HG02642 (cell line): Measurements from ENCODE around the gene MET.
"Not testable (repeated sequence)": the region's sequence is repeated elsewhere in the genome, so short reads cannot be mapped to it uniquely, and the experiment has no call there.

Experiments
- ATAC-seq: cut with Tn5 transposase; IDR thresholded peaks from one replicate; pipeline ENCODE4 v1.9.1; 2021; ENCODE audit warnings: mild to moderate bottlenecking; ENCODE audit not compliant: unreplicated experiment, poor library complexity

The MET gene

DNA sequence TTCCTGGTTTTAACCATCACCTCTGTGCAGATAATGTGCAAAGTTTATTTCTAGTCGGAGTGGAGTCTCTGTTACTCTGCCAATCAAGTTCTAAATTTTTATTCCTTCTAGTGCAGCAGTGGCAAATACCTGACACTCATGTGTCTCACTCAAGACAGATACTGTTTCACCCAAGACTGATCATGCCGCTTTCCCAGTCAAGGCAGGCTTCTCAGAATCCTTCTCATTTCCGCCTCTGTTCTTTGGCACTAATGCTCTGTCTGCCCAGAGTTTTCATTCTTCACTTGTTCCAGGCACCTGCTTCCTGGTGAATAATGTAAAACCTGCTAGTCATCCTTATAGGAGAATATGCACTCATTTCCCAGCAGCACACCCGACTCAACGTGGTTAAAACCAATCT is 24.7 kb downstream of the MET start:
- no peak for ATAC-seq

DNA sequence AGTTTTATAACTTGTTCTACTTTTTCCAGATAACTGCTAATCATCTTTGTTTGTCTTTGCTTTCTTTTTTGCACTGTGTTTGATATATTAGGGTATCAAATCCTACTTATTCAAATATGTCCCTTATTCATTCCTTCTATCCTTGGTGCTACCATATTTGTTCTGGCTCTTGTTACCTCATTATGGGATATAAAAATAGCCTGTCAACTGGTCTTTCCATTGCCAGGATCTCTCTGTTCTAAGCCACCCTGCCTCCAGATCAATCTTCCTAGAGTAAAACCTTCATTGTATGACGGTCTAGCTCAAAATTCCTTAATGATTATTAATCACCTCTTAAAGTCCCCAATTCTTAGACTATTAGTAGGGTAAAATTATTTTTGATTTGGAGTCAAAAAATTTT is 25.2 kb downstream of the MET start:
- ATAC-seq, result no peak

DNA sequence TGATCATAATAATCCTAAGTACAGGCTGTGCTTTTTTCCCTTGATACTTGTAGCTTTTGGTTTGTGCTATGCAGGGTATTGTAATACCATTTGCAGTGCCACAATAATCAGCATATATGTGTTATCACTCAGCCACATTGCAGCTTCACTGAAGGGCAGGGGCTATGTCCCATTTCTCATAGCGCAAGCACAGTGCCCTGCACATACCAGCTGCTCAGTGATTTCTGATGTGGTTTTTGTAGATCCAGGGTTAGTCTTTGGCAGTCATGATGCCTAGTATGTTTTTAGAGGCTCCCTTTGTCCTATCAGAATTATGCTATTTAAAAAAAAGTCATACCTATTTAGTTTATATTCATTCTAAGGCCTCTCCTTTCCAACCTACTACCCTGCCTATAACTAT is 25.8 kb downstream of the MET start:
- ATAC-seq, result no peak

DNA sequence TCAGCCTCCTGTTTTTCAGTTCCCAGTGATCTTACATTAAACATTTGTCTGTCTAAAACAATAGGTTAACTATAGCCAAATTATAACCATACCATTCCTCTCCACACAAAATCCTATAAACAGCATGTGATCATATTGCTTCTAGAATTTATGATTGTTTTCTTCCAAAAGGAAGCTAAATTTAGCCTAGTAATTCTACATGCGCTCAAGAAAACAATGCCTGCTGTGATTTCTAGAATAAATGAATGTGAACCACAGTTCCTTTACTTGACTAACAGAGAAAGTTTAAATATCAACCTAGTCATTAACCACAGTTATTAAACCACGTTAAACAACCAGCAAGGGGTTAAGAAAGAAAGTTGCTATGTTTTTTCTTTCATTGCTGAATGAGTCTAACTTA is 26.4 kb downstream of the MET start:
- no peak for ATAC-seq

DNA sequence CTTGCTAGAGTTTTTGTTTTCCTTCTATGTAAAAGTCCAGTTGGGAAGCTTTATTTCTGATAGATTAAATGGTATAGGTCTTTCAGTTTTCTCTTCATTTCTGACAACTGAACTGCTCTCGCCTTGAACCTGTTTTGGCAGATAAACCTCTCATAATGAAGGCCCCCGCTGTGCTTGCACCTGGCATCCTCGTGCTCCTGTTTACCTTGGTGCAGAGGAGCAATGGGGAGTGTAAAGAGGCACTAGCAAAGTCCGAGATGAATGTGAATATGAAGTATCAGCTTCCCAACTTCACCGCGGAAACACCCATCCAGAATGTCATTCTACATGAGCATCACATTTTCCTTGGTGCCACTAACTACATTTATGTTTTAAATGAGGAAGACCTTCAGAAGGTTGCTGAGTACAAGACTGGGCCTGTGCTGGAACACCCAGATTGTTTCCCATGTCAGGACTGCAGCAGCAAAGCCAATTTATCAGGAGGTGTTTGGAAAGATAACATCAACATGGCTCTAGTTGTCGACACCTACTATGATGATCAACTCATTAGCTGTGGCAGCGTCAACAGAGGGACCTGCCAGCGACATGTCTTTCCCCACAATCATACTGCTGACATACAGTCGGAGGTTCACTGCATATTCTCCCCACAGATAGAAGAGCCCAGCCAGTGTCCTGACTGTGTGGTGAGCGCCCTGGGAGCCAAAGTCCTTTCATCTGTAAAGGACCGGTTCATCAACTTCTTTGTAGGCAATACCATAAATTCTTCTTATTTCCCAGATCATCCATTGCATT is 27.1 kb downstream of the MET start:
- ATAC-seq, result no peak

DNA sequence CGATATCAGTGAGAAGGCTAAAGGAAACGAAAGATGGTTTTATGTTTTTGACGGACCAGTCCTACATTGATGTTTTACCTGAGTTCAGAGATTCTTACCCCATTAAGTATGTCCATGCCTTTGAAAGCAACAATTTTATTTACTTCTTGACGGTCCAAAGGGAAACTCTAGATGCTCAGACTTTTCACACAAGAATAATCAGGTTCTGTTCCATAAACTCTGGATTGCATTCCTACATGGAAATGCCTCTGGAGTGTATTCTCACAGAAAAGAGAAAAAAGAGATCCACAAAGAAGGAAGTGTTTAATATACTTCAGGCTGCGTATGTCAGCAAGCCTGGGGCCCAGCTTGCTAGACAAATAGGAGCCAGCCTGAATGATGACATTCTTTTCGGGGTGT is 27.7 kb downstream of the MET start:
- ATAC-seq, result no peak

DNA sequence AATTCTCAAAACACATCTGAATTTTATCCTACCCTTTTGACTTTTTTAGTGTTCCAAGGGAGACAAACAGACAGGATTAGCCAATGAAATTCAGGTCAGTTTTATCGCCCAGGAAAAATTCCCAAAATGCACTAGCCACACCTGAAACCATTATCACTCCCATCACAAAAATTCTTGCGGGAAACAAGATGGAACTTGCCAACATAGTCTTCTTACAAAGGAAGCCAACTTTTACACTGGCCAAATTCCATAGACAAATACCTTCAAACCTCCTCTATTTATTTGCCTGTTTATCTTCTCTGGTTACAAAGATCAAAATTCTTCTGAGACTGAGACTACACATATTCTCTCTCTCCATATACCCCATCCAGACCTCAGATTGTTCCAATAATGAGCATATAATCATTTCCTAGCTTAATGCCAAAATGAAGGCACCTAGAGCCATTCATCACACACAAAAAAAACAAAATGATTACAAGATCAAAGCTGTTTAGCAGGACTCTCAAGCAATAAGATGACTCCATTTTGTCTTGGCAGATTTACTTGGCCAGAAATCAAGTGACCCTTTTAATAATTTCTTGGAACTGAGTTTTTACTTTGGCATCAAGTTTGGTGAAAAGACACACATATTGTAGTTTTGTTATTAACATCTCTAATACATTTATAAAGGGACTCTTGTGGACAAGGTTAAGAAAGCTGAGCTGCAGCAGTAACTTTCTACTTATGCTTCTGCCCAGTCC is 30.2 kb downstream of the MET start:
- no peak for ATAC-seq

DNA sequence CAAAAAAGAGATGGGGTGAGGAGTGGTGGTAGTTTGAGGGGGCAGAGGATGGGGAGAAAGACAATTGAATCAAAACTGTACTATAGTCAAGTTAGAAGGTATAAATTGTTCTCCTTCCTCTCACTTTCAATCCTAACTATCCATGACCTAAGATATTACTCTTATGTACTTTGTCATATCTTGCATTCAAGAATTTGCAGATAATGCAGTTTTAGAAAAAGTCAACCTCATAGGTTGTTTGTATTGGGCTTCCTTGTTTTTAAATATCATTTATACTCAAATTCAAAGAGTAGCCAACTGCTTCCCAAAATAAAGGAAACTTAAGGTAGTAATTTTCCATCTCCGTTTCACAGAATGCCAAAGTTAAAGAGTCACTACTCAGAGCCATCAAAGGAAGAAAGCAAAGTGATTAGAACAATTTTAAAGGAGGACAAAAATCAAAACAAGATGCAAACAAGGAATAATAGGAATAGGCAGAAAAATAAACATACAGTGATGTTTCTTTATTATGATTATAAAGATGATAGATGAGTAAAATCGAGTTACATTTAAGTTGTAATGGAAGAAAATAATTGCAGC is 32.7 kb downstream of the MET start:
- ATAC-seq, result no peak

DNA sequence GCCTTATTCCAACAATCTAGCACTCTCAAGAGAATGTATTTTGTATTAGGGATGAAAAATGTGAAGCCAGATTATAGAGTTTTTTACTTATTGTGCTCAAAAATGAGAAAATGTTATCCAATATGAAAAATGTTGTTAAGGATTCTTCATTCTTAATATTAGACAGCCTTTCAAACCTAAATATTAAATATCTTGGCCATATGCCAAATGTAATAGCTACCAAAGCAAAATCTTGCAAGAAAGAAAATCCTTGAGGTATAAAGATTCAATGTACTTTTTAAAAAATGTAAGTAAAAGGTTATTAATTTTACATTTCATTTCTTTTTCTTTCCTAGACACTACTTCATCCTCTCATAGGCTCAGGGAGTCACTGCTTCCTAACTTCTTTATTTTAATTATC is 33.4 kb downstream of the MET start:
- ATAC-seq, result no peak

DNA sequence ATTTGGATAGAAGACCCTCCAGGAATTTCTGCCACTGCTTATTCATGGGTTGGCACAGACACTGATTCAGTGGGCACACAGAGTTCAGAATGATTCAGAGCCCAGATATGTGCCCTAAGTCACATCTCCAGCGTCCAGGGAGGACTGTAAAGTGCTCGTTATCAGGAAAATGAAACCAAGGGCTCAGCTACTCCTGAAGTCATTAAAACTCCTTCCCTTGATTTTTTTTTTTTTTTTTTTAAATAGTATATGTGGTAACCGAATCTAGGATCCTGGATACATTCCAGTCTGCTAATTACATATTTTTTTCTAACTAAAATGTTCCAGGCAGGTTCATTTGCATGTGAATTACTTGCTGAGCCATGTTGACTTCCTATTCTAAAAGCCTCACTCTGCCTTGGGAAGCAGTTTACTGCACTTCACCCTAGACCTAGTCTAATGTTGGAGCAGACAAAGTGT is 34.7 kb downstream of the MET start:
- ATAC-seq, result no peak

DNA sequence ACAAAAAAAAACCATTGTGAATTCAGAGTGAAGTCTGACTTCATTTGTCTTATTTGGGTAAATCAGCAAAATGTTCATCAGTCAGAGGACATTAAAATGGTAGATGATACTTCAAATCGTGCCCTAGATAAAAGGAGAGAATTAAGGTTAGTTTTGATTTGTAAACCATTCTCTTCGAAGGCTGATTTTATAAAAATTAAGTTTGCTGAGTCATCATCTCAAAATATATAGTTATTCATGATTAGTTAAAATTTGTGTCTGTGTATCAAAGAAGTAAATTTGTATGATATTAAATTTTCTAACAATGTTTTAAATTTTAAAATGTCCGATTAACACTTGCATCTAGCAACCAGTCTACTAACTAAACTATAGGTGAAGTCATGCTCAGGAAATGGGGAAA is 35.3 kb downstream of the MET start:
- no peak for ATAC-seq

DNA sequence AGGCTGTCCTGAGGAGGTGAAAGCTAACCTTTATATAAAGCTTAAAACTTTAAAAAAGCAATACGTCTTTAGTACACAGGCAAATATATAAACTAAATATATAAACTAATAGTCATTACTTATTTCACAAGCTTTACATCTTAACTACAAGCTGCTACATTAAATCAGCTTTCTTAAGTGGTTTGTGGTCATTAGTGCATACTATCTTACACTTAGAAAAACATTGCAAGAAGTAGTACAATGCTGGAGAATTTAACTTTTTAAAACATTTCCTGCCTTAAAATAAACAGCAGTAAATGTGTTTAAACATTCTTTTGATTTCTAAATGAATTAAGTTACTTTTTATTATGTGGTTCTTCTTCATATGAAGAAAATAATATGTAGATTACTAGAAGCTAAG is 36.3 kb downstream of the MET start:
- ATAC-seq, result no peak

DNA sequence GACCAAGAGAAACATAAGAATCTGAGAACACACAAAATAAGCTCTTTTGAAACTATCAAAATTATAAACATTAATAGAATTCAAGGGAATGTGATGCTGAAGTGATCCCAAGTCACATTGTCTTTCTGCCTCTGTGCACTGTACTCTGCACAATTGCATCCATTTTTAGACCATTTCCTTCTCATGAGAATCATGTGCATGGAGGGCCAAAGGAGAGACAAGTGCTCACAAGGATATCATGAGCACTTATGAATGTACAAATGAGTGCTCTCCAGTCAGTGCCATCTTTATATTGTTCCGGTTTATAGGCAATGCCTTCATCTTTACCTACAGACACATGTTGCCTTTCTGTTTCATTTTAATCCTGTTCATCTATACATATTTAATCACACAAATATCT is 36.9 kb downstream of the MET start:
- no peak for ATAC-seq

DNA sequence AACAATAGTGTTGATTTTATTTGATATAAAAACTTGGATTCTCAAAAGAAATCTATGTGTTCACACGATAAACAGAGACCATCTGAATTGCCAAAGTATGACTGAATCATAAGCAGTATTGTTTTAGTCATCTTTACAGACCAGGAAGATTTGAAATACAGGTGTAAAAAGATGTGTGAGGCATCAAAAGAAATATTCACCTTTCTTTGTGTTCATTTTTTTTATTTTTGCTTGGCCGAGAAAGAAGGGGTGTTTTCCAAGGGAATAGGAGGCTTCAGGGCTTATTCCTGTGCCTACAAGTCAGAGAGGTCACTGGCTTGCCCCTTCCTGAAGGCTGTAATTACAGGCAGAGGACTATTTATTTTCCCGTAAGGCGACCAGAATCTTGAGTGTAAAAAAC is 37.3 kb downstream of the MET start:
- ATAC-seq, result no peak

DNA sequence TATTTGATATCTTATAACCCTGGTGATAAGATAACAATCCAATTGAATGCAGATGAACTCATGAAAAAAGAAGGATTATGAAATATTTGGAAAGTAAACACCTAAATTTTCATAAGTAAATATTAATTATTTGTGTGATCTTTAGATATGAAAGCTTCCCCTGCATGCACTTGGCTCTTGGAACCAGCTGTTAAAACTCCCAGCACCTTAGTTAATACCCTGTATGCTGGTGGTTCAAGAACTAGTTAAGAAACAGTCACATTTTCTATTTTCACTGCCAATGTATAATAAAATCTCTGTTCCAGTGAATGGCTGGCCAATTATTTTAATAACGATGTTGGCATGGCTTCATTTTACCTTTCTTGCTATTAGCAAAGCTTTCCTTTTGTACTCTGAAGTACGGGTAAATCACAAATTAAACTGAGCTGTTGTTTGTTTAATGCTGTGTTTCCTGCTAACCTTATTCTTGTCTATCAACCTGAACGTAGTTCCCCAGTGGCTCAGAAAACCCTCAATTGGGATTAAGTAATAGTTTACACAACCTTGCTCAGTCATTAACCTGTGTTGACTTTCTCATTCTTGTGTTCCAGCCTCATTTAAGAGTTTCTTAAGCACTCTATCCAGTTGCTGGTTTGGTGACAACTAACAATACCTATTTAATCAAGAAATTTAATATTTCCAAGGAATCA is 38.9 kb downstream of the MET start:
- ATAC-seq, result no peak

DNA sequence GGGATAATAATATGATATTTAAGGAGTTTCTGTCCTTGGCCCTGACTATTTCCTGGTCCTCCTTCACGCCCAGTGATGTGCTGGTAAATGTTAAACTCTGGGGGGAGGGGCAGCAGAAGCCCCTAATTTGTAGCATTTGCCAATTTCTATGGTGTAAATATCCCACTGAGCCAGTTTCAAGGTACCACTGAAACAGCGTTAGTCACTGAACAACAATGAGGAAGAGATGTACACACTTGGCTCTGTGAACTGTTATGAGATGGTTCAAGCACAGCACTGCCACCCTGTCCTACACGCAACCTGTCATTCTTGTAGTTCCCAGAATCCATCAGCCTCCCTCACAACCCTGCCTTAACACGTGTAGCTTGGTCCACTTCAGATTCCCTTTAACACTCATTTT is 39.8 kb downstream of the MET start:
- ATAC-seq, result no peak

DNA sequence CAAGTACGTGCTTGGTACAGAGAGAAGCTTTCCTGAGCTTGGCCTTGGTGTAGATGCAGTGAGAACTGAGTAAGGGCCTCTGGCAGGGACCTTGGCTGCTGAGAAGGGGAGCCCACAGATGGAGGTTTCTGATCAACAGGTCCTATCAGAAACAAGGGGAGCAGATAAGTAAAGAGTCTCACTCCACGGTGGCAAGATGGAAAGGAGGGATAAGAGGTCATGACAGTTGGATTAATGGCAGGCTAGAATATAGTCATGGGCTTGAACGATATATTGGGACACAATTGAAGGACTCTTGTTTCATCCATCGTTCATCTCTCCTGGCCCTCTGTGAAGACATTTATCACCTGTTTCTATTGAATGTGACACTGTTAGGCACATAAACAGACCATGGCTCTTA is 41.5 kb downstream of the MET start:
- no peak for ATAC-seq

DNA sequence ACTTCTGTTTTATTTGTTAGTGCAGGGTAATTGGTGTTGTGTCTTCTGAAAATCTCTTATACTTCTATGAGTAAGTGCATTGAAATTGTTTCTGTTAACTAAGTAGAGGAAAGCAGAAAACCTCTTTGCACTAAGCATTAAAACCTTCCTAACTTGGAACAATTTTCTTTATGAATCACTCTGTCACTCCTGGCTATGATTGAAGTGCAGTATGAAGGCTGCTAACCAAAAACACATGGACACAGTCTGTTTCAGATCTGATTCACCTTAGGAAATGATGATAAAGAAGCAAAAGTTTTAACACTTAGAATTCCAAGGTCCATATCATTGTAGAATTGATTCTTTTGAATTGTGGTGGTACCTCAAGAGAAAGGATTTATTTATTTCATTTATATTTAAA is 41.9 kb downstream of the MET start:
- no peak for ATAC-seq

DNA sequence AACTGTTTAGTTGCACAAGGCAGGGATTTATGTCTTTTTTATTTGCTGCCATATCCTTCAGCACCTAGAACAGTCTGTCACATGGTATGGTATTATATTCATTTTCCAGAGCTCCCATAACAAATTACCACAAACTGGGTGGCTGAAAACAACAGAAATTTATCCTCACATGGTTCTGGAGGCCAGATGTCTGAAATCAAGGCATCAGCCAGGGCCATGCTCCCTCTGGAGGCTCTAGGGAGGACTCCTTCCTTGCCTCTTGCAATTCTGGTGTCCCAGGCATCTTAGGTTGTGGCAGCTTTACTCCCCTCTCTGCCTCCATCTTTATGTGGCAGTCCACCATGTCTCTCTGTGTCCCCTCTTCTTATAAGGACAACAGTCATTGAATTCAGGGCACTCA is 43.1 kb downstream of the MET start:
- no peak for ATAC-seq

DNA sequence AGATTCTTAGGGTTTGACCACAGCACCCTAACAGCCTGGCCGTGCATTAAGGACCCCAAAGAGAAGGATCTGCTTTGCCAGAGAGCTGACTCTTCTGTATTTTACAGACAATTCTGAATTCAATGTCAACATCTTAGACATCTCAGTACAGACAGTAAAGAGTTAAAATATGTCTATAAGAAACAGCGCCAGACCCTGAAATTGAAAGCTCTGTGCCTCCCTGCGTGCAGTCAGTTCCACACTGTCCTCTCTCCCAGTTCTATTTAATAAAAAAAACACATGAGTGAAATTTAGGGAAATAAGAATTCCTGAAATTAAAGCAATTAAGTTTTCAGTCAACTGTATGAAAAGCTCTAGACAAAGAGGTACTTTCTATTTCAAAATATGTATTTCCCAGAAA is 45.1 kb downstream of the MET start:
- ATAC-seq, result no peak

DNA sequence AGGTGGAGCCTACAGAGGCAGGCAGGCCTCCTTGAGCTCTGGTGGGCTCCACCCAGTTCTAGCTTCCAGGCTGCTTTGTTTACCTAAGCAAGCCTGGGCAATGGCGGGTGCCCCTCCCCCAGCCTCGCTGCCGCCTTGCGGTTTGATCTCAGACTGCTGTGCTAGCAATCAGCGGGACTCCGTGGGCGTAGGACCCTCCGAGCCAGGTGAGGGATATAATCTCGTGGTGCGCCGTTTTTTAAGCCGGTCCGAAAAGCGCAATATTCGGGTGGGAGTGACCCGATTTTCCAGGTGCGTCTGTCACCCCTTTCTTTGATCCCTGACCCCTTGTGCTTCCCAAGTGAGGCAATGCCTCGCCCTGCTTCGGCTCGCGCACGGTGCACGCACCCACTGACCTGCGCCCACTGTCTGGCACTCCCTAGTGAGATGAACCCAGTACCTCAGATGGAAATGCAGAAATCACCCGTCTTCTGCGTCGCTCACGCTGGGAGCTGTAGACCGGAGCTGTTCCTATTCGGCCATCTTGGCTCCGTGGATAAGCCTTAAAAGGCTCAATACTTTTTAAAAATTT is 52.0 kb downstream of the MET start:
- not testable (repeated sequence) for ATAC-seq
